K562 (cell line): ENCODE measurements around the gene WDR93.

Experiments used
- BHLHE40 ChIP-seq: IDR thresholded peaks from 2 replicates; pipeline ENCODE4 v1.6.1; 2011; ENCODE audit warnings: low read length, improper control_type of control experiment
- FOXJ3 ChIP-seq: sonication (generic); formaldehyde crosslinking; IDR thresholded peaks from 2 replicates; pipeline ENCODE4 v1.4.0; 2020; ENCODE audit warnings: mild to moderate bottlenecking, missing genetic modification reagents
- PCBP1 ChIP-seq: fragments of 200-400 bp; formaldehyde crosslinking; IDR thresholded peaks from 2 replicates; pipeline ENCODE4 v1.6.1; 2018; ENCODE audit warnings: mild to moderate bottlenecking, low read depth, low read length; ENCODE audit not compliant: poor library complexity, severe bottlenecking
- PHB2 ChIP-seq: fragments of 450-650 bp; IDR thresholded peaks from 2 replicates; pipeline ENCODE4 v1.6.1; 2017; ENCODE audit warnings: low read depth
- PHF21A ChIP-seq: fragments of 450-650 bp; IDR thresholded peaks from 2 replicates; pipeline ENCODE4 v1.6.1; 2017; ENCODE audit warnings: low read depth, borderline replicate concordance
- POLR2A ChIP-seq: fragments of 450-650 bp; conservative IDR thresholded peaks from 2 replicates; pipeline ENCODE4 v1.6.1; 2016
- ZNF24 ChIP-seq: fragments of 450-650 bp; IDR thresholded peaks from 2 replicates; pipeline ENCODE4 v1.6.1; 2016
- ZNF764 ChIP-seq: fragments of 250-450 bp; sonication (Bioruptor Pico); IDR thresholded peaks from 2 replicates; pipeline ENCODE4 v1.4.0; 2020; ENCODE audit warnings: low read depth, mild to moderate bottlenecking, moderate library complexity
- ZSCAN29 ChIP-seq: fragments of 450-650 bp; IDR thresholded peaks from 2 replicates; pipeline ENCODE4 v1.6.1; 2017
- TF ChIP-seq, protein P1 (sequence below), 3 experiments: IDR thresholded peaks in 2 of 3; conservative IDR thresholded peaks in 1 of 3; 2 replicates each; pipeline ENCODE4 v1.5.1; 2011 to 2012; ENCODE audit warnings: low read length in 3 of 3, mild to moderate bottlenecking in 3 of 3, control low read depth in 2 of 3, improper control_type of control experiment in 1 of 3, inconsistent platforms in 1 of 3, low read depth in 1 of 3, mixed read lengths in 1 of 3, moderate library complexity in 1 of 3; ENCODE audit not compliant: insufficient read depth in 2 of 3
- TF ChIP-seq, protein P2 (sequence below): fragments of 450-650 bp; IDR thresholded peaks from one replicate; pipeline ENCODE4 v1.6.1; 2018; ENCODE audit warnings: mild to moderate bottlenecking, moderate library complexity; ENCODE audit not compliant: partially characterized antibody
- TF ChIP-seq, protein P3 (sequence below): fragments of 150-350 bp; conservative IDR thresholded peaks from 2 replicates; pipeline ENCODE4 v1.6.1; 2014; ENCODE audit warnings: low read length
- TF ChIP-seq, protein P4 (sequence below): fragments of 200-600 bp; sonication (generic); IDR thresholded peaks from one replicate; pipeline ENCODE4 v1.6.1; 2012; ENCODE audit warnings: mild to moderate bottlenecking, low read depth, low read length, inconsistent platforms

DNA sequence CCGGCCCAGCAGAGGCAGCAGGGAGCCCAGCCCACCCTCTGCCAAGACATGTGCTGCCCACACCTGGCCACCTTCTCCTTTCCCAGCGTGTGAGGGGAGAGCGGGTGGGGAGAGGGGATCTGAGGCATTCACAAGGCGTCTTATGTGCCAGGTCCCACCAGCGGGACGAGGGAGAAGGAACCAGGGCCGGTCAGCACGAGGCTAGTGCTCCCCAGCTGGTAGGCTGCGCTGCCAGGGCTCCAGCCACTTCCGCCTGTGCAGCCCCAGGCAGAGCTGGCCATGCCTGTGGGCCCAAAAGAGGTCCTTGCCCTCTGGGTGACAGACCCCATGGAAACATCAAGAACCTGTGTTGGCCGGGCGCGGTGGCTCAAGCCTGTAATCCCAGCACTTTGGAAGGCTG lies 54.5 kb downstream of the WDR93 start:
- TF ChIP-seq BHLHE40 (no peak), PCBP1 (no peak), POLR2A (no peak), ZSCAN29 (no peak), ZNF24 (no peak), PHF21A (no peak), ZNF764 (CRISPR knock-in tag) (no peak), PHB2 (no peak), FOXJ3 (CRISPR knock-in tag) (no peak)
- TF ChIP-seq, protein P1, sequence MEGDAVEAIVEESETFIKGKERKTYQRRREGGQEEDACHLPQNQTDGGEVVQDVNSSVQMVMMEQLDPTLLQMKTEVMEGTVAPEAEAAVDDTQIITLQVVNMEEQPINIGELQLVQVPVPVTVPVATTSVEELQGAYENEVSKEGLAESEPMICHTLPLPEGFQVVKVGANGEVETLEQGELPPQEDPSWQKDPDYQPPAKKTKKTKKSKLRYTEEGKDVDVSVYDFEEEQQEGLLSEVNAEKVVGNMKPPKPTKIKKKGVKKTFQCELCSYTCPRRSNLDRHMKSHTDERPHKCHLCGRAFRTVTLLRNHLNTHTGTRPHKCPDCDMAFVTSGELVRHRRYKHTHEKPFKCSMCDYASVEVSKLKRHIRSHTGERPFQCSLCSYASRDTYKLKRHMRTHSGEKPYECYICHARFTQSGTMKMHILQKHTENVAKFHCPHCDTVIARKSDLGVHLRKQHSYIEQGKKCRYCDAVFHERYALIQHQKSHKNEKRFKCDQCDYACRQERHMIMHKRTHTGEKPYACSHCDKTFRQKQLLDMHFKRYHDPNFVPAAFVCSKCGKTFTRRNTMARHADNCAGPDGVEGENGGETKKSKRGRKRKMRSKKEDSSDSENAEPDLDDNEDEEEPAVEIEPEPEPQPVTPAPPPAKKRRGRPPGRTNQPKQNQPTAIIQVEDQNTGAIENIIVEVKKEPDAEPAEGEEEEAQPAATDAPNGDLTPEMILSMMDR (IDR thresholded peaks at IDR 0.05 in 2 of 3, conservative IDR thresholded peaks at IDR 0.05 in 1 of 3; ENCODE audit: insufficient read depth in 2 of 3, low read depth in 1 of 3, low read length in 3 of 3), result no peak
- TF ChIP-seq, protein P2, sequence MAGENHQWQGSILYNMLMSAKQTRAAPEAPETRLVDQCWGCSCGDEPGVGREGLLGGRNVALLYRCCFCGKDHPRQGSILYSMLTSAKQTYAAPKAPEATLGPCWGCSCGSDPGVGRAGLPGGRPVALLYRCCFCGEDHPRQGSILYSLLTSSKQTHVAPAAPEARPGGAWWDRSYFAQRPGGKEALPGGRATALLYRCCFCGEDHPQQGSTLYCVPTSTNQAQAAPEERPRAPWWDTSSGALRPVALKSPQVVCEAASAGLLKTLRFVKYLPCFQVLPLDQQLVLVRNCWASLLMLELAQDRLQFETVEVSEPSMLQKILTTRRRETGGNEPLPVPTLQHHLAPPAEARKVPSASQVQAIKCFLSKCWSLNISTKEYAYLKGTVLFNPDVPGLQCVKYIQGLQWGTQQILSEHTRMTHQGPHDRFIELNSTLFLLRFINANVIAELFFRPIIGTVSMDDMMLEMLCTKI, result no peak
- TF ChIP-seq, protein P3, sequence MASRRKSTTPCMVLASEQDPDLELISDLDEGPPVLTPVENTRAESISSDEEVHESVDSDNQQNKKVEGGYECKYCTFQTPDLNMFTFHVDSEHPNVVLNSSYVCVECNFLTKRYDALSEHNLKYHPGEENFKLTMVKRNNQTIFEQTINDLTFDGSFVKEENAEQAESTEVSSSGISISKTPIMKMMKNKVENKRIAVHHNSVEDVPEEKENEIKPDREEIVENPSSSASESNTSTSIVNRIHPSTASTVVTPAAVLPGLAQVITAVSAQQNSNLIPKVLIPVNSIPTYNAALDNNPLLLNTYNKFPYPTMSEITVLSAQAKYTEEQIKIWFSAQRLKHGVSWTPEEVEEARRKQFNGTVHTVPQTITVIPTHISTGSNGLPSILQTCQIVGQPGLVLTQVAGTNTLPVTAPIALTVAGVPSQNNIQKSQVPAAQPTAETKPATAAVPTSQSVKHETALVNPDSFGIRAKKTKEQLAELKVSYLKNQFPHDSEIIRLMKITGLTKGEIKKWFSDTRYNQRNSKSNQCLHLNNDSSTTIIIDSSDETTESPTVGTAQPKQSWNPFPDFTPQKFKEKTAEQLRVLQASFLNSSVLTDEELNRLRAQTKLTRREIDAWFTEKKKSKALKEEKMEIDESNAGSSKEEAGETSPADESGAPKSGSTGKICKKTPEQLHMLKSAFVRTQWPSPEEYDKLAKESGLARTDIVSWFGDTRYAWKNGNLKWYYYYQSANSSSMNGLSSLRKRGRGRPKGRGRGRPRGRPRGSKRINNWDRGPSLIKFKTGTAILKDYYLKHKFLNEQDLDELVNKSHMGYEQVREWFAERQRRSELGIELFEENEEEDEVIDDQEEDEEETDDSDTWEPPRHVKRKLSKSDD, result no peak
- TF ChIP-seq, protein P4, sequence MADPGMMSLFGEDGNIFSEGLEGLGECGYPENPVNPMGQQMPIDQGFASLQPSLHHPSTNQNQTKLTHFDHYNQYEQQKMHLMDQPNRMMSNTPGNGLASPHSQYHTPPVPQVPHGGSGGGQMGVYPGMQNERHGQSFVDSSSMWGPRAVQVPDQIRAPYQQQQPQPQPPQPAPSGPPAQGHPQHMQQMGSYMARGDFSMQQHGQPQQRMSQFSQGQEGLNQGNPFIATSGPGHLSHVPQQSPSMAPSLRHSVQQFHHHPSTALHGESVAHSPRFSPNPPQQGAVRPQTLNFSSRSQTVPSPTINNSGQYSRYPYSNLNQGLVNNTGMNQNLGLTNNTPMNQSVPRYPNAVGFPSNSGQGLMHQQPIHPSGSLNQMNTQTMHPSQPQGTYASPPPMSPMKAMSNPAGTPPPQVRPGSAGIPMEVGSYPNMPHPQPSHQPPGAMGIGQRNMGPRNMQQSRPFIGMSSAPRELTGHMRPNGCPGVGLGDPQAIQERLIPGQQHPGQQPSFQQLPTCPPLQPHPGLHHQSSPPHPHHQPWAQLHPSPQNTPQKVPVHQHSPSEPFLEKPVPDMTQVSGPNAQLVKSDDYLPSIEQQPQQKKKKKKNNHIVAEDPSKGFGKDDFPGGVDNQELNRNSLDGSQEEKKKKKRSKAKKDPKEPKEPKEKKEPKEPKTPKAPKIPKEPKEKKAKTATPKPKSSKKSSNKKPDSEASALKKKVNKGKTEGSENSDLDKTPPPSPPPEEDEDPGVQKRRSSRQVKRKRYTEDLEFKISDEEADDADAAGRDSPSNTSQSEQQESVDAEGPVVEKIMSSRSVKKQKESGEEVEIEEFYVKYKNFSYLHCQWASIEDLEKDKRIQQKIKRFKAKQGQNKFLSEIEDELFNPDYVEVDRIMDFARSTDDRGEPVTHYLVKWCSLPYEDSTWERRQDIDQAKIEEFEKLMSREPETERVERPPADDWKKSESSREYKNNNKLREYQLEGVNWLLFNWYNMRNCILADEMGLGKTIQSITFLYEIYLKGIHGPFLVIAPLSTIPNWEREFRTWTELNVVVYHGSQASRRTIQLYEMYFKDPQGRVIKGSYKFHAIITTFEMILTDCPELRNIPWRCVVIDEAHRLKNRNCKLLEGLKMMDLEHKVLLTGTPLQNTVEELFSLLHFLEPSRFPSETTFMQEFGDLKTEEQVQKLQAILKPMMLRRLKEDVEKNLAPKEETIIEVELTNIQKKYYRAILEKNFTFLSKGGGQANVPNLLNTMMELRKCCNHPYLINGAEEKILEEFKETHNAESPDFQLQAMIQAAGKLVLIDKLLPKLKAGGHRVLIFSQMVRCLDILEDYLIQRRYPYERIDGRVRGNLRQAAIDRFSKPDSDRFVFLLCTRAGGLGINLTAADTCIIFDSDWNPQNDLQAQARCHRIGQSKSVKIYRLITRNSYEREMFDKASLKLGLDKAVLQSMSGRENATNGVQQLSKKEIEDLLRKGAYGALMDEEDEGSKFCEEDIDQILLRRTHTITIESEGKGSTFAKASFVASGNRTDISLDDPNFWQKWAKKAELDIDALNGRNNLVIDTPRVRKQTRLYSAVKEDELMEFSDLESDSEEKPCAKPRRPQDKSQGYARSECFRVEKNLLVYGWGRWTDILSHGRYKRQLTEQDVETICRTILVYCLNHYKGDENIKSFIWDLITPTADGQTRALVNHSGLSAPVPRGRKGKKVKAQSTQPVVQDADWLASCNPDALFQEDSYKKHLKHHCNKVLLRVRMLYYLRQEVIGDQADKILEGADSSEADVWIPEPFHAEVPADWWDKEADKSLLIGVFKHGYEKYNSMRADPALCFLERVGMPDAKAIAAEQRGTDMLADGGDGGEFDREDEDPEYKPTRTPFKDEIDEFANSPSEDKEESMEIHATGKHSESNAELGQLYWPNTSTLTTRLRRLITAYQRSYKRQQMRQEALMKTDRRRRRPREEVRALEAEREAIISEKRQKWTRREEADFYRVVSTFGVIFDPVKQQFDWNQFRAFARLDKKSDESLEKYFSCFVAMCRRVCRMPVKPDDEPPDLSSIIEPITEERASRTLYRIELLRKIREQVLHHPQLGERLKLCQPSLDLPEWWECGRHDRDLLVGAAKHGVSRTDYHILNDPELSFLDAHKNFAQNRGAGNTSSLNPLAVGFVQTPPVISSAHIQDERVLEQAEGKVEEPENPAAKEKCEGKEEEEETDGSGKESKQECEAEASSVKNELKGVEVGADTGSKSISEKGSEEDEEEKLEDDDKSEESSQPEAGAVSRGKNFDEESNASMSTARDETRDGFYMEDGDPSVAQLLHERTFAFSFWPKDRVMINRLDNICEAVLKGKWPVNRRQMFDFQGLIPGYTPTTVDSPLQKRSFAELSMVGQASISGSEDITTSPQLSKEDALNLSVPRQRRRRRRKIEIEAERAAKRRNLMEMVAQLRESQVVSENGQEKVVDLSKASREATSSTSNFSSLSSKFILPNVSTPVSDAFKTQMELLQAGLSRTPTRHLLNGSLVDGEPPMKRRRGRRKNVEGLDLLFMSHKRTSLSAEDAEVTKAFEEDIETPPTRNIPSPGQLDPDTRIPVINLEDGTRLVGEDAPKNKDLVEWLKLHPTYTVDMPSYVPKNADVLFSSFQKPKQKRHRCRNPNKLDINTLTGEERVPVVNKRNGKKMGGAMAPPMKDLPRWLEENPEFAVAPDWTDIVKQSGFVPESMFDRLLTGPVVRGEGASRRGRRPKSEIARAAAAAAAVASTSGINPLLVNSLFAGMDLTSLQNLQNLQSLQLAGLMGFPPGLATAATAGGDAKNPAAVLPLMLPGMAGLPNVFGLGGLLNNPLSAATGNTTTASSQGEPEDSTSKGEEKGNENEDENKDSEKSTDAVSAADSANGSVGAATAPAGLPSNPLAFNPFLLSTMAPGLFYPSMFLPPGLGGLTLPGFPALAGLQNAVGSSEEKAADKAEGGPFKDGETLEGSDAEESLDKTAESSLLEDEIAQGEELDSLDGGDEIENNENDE, result no peak
